ENCODE data around the gene TBC1D14. TPM values are rescaled to one million over a fixed set of nuclear protein-coding genes. Genes with fewer than 3 reads are reported as not detected.

The TBC1D14 gene
- total RNA-seq, 1 experiment from 2014 or later, result 36.3 TPM

DNA sequence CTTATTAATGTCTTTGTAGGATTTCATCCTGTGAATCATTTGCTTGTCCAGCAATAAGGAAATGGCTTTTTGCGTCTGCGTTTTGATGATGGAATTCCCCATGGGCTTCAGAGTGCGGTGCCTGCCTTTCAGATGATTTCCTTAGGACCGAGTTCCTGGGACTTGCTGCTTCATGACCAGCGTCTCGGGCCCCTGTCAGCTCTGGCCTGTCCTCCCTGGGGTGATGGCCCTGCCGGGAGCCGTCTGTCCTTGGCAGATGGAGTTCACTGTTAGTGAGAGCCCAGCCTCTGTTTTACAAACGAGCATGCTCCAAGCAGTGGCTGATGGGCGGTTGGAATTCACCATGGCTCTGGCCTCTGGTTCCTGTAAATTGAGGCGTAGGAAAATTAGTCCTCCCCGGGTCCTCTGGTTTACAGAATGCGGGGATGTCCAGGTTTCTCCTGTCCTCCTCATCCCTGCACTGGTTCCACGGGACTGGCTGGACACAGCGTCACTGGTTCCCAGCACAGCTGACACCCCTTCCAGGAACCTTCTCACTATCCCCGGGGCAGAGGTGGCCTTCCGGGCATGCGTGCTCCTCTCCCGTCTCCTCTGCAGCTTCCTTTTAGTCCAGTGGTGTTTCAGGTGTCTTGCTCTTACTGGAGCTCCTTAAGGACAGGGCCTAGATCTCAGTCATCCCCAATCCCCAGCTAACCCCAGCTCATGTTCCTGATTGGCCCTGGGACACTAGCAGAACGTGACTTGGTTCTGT lies 34.9 kb downstream of the TBC1D14 start:
- Histone ChIP-seq H3K4me1 (ENCODE audit: control insufficient read depth, insufficient read depth, low read length) (peaks cover 45% of the 10 kb centered on the region), H3K36me3 (ENCODE audit: control insufficient read depth, insufficient read depth, low read length) (no peaks in the 10 kb centered on the region), H3K27ac (ENCODE audit: low read length) (peak overlapping the region; percentile 85), H3K4me3 (ENCODE audit: low read depth in 2 of 2, low read length in 2 of 2) (no peak overlapping the region), H3K9me3 (ENCODE audit: control insufficient read depth, insufficient read depth, low read depth, low read length) (no peaks in the 10 kb centered on the region), H3K27me3 (ENCODE audit: control insufficient read depth, insufficient read depth, low read length) (no peaks in the 10 kb centered on the region)
- TF ChIP-seq POLR2AphosphoS5 (IDR thresholded peaks at IDR 0.05; ENCODE audit: low read depth, low read length) (no peak), TCF7L2 (IDR thresholded peaks at IDR 0.05; ENCODE audit: low read depth, low read length) (no peak), SIN3A (IDR thresholded peaks at IDR 0.05; ENCODE audit: borderline replicate concordance, insufficient read depth, low read depth, low read length) (no peak)
- TF ChIP-seq, protein P1, sequence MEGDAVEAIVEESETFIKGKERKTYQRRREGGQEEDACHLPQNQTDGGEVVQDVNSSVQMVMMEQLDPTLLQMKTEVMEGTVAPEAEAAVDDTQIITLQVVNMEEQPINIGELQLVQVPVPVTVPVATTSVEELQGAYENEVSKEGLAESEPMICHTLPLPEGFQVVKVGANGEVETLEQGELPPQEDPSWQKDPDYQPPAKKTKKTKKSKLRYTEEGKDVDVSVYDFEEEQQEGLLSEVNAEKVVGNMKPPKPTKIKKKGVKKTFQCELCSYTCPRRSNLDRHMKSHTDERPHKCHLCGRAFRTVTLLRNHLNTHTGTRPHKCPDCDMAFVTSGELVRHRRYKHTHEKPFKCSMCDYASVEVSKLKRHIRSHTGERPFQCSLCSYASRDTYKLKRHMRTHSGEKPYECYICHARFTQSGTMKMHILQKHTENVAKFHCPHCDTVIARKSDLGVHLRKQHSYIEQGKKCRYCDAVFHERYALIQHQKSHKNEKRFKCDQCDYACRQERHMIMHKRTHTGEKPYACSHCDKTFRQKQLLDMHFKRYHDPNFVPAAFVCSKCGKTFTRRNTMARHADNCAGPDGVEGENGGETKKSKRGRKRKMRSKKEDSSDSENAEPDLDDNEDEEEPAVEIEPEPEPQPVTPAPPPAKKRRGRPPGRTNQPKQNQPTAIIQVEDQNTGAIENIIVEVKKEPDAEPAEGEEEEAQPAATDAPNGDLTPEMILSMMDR (IDR thresholded peaks at IDR 0.05), result no peak
- TF ChIP-seq, protein P2, sequence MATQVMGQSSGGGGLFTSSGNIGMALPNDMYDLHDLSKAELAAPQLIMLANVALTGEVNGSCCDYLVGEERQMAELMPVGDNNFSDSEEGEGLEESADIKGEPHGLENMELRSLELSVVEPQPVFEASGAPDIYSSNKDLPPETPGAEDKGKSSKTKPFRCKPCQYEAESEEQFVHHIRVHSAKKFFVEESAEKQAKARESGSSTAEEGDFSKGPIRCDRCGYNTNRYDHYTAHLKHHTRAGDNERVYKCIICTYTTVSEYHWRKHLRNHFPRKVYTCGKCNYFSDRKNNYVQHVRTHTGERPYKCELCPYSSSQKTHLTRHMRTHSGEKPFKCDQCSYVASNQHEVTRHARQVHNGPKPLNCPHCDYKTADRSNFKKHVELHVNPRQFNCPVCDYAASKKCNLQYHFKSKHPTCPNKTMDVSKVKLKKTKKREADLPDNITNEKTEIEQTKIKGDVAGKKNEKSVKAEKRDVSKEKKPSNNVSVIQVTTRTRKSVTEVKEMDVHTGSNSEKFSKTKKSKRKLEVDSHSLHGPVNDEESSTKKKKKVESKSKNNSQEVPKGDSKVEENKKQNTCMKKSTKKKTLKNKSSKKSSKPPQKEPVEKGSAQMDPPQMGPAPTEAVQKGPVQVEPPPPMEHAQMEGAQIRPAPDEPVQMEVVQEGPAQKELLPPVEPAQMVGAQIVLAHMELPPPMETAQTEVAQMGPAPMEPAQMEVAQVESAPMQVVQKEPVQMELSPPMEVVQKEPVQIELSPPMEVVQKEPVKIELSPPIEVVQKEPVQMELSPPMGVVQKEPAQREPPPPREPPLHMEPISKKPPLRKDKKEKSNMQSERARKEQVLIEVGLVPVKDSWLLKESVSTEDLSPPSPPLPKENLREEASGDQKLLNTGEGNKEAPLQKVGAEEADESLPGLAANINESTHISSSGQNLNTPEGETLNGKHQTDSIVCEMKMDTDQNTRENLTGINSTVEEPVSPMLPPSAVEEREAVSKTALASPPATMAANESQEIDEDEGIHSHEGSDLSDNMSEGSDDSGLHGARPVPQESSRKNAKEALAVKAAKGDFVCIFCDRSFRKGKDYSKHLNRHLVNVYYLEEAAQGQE (IDR thresholded peaks at IDR 0.05; ENCODE audit: insufficient read depth in 1 of 2, low read depth in 2 of 2, low read length in 1 of 2), result no peak
- peak; percentile 19; the same call in 1 of the 2 replicates for ATAC-seq
- ChIA-PET POLR2A (no interaction called here), CTCF (interaction anchor here (0.6 kb wide), 2 partner anchors 30 to 229 kb away, joined by 3 to 10 read pairs; no protein-coding TSS in a partner anchor)
- intact Hi-C loops (cut with micrococcal nuclease; ENCODE audit: unreplicated experiment), result no loop called here
- DNase-seq (ENCODE audit: low read depth, low spot score), result no peak
- no TSS peak for BruUV-seq (replicated peaks)
- in situ Hi-C loops (cut with HindIII; ENCODE audit: low pct_unique_long_range_greater_than_20kb, low sequenced_read_pairs), result no loop called here

DNA sequence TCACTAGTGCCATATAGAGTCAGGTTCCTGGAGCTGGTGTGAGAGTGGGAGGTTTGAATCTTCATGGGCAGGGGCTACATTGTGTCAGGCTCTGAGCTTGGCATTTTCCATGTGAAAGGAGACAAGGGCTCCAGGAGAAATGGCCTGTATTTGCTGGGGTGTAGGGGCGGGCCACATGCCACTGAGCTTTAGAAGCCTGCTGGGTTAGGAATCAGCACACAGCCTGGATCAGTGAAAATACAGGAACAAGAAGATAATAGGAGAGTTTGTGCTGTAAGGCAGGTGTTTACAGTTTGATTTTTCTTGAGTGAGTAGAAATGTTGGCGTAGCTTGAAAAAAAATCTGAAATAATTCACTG lies 35.4 kb downstream of the TBC1D14 start:
- in situ Hi-C loops (cut with HindIII; ENCODE audit: low pct_unique_long_range_greater_than_20kb, low sequenced_read_pairs) (no loop called here), intact Hi-C loops (cut with micrococcal nuclease; ENCODE audit: unreplicated experiment) (no loop called here)
- DNase-seq (ENCODE audit: low read depth, low spot score) (no peak), ATAC-seq (no peak)
- TF ChIP-seq SIN3A (IDR thresholded peaks at IDR 0.05; ENCODE audit: borderline replicate concordance, insufficient read depth, low read depth, low read length), result no peak
- TF ChIP-seq, protein P2 (IDR thresholded peaks at IDR 0.05; ENCODE audit: insufficient read depth in 1 of 2, low read depth in 2 of 2, low read length in 1 of 2), result no peak
- TF ChIP-seq POLR2AphosphoS5 (IDR thresholded peaks at IDR 0.05; ENCODE audit: low read depth, low read length), result no peak
- no peak for TF ChIP-seq TCF7L2 (IDR thresholded peaks at IDR 0.05; ENCODE audit: low read depth, low read length)
- TF ChIP-seq, protein P1 (IDR thresholded peaks at IDR 0.05), result no peak
- Histone ChIP-seq H3K27ac (ENCODE audit: low read length) (peak overlapping the region; percentile 85), H3K4me3 (ENCODE audit: low read depth in 2 of 2, low read length in 2 of 2) (no peak overlapping the region), H3K4me1 (ENCODE audit: control insufficient read depth, insufficient read depth, low read length) (peaks cover 44% of the 10 kb centered on the region), H3K27me3 (ENCODE audit: control insufficient read depth, insufficient read depth, low read length) (no peaks in the 10 kb centered on the region), H3K36me3 (ENCODE audit: control insufficient read depth, insufficient read depth, low read length) (no peaks in the 10 kb centered on the region), H3K9me3 (ENCODE audit: control insufficient read depth, insufficient read depth, low read depth, low read length) (no peaks in the 10 kb centered on the region)
- ChIA-PET CTCF (interaction anchor here (0.6 kb wide), 1 partner anchor 229 kb away, joined by 10 read pairs; no protein-coding TSS in a partner anchor), POLR2A (no interaction called here)
- BruUV-seq (replicated peaks), result no TSS peak
